GM12864 (cell line): Measurements from ENCODE around the gene HSPG2.

ENCODE experiments used
- DNase-seq: peaks from one replicate; pipeline ENCODE4 v3.0.0-alpha.2; 2011; ENCODE audit warnings: low read depth
- H3K4me3 ChIP-seq: 2 replicates; pipeline ENCODE4 v1.5.1; 2011; ENCODE audit warnings: mild to moderate bottlenecking, low read depth, low read length, control low read depth
- TF ChIP-seq, protein P1 (sequence below): IDR thresholded peaks from 2 replicates; pipeline ENCODE4 v1.5.1; 2011; ENCODE audit warnings: low read depth, mild to moderate bottlenecking, moderate library complexity, low read length, control low read depth, inconsistent platforms; ENCODE audit errors: missing control alignments

The HSPG2 gene

DNA sequence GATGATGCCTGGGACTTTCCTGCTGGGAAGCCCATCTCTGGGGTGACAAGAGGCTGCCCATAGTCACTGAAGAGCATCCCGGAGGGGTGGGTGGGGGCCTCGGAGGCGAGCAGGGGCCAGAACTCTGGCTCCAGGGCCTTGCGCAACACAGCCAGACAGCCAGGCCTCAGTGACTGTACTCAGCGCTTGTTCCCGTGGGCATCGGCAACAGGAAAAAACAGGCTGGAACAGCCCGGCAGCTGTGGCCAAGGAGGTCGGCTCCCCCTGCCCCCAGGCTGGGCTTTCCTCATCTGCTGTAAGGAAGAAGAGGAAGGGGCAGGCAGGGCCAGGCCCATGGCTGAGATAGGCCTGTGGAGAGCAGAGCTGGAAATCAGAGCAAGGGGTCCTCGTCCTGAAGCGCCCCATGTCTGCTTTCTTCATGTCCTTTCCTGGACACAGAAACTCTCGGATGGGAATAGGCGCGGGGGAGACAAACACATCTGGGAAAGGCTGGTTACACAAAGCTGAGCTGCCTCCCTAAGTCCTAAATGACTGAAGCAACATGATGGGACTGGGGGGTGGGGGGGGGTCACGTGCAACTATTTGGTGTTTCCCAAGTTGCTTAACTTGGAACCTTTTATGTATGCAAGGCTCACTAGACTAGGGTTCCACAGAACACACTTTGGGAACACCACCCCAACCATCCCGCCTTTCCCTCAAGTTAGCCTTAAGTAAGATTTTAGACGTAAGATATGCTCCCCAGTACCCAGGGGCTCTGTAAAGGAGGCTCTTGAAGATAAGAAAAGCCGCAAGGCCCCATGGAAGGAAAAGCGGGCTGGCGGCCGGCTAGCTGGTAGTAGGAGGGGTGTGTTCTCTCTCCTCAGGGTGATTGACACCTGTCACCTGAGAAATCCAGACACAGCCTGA lies 30.7 kb downstream of the HSPG2 start:
- DNase-seq: no peak
- TF ChIP-seq, protein P1, sequence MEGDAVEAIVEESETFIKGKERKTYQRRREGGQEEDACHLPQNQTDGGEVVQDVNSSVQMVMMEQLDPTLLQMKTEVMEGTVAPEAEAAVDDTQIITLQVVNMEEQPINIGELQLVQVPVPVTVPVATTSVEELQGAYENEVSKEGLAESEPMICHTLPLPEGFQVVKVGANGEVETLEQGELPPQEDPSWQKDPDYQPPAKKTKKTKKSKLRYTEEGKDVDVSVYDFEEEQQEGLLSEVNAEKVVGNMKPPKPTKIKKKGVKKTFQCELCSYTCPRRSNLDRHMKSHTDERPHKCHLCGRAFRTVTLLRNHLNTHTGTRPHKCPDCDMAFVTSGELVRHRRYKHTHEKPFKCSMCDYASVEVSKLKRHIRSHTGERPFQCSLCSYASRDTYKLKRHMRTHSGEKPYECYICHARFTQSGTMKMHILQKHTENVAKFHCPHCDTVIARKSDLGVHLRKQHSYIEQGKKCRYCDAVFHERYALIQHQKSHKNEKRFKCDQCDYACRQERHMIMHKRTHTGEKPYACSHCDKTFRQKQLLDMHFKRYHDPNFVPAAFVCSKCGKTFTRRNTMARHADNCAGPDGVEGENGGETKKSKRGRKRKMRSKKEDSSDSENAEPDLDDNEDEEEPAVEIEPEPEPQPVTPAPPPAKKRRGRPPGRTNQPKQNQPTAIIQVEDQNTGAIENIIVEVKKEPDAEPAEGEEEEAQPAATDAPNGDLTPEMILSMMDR: no peak
- no peak overlapping the region for H3K4me3 ChIP-seq

DNA sequence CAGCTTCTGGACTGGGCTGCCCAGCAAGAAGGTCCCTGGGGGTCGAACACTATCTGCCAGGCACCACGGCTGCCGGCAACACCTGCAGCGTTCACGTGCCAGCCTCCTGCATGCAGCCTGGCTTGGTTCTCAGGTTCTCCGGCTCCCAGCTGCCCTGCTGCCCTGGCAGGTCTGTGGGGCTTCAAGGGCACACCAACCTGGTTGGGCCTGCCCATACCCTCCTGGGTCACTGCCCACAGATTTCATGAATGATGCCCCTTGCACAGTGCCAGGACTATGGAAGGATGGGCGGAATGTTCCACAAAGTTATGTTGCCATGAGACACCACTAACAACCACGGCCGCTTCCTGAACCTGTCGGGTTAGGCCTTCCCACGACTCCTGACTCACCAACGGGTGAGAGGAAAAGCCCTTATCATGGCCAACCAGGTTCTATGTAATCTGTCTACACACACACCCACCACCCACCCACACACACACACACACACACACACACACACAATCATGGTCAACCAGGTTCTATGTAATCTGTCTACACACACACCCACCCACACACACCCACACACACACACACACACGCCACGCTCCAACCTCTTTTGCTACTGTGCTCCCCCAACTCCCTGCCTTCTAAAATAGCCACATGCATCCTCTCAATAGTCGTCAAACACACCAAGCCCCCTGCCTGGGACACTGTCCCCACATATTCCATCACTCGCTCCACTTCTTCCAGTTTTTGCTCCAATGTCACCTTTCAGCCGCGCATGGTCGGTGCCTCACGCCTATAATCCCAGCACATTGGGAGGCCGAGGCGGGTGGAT lies 32.2 kb downstream of the HSPG2 start:
- TF ChIP-seq, protein P1: no peak
- H3K4me3 ChIP-seq: no peak overlapping the region
- DNase-seq: no peak

DNA sequence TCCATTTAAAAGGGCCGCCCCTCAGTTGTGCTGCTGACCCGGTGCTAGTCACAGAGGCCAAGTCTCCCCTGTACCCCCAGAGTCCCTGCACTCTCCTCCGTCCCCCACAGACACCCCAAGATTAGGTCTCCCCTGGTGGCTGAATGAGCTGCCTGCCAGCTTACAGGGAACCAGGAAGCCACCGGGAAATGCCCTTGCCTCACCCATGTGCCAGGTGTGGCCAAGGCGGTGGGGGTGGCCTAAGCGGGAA lies 32.7 kb downstream of the HSPG2 start:
- TF ChIP-seq, protein P1: no peak
- H3K4me3 ChIP-seq: no peak overlapping the region
- no peak for DNase-seq

DNA sequence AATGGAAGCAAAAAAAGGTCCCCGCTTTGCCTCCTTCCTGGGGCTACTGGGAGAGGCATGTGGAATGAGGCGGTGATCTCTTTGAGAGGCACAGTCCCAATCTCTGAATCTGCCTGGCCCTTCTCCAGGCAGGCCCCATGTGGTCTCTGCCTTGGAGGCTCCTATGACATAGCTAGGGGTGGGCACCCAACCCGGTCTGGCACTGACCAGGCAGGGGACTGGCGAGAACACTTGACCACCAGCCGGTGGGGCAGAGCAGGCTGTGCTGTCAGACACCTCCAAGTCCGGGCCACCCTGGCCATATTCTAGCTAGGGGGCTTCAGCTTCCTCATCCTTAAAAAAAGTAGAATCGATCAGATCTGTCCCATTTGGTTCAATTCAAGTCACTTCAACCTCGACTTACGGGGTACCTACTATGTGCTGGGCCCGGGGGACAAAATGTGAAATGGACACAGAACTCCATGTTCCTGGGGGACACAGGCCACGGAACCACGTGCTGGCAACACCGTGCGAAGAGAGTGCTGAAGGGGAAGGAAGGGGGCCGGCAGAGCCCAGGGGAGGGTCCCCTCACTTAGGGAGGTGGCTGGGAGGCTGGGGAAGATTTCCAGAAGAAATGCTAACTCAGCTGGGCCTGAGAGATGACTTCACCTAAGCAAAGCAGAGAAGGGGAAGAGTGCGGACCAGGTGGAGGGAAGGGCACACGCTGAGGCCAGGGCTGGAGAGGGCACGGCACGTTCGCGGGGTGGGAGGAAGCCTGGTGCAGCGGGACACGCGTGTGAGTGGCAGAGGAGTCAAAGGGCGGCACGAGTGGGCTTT lies 33.3 kb downstream of the HSPG2 start:
- TF ChIP-seq, protein P1: no peak
- H3K4me3 ChIP-seq: no peak overlapping the region
- DNase-seq: no peak

DNA sequence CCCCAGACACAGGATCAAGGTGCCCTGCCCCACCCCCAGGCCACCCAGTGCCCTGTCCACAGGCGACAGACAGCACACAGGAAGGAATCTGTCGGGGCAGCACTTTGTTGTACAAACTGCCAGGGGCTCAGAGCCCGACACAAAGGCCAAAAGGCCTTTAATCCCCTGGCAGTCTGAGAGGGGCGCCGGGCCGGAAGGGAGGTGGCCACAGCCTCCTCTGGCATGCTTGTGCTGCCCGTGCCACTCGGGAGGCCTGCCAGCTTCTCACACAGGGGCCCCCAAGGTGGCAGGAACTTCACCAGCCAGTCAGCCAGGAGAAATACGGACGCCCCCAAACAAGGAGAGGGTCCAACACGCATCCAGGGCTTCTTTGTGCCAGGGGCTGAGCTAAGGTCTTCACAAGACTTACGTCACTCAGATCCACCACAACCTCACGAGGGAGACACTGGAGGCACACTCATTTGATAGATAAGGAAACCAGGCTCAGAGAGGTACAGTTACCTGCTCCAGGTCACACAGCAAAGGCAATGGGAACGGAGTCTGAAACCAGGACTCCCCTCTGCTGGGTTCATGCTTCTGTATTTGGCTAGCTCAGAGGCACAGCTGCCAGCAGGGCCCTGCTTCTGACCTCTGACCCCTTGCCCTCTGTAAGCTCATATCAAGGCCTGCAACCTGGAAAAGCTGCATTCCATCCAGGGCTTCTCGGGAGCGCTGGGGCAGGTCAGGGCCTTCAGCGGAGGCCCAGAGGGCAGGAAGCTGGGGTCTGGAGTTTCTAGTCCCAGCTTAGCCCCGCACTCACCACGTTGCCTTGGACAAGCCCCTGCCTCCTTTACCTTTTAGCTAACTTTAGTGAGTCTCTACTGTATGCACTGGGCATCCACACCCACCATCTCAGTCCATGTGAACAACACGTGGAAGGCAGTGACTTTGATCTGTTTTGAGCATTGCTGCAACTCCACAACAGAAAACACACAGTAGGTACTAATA lies 34.8 kb downstream of the HSPG2 start:
- H3K4me3 ChIP-seq: no peak overlapping the region
- DNase-seq: no peak
- TF ChIP-seq, protein P1: no peak

DNA sequence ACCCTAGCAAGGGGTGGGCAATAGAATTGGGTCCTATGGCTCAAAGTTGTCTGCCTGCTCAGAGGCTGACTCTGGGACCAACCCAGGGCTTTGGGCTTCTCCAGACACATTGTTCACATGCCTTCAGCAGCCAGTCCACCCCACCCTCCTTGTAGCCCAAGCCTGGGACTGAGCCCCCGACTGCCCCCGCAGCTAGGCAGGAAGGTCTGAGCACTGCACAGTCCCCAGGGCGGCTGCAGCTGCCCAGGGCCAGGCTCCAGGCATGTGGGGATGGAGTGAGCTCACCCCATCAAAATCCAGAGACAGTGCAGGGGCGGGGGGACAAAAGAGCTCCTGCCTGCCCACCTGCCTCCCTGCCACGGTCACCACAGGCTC lies 35.6 kb downstream of the HSPG2 start:
- H3K4me3 ChIP-seq: no peak overlapping the region
- TF ChIP-seq, protein P1: no peak
- no peak for DNase-seq
